GM21737 (cell line): Measurements from ENCODE around the gene MCC.

Experiments
- ATAC-seq: cut with Tn5 transposase; IDR thresholded peaks from one replicate; pipeline ENCODE4 v1.9.1; 2021; ENCODE audit warnings: mild to moderate bottlenecking, moderate library complexity; ENCODE audit not compliant: unreplicated experiment

The MCC gene

DNA sequence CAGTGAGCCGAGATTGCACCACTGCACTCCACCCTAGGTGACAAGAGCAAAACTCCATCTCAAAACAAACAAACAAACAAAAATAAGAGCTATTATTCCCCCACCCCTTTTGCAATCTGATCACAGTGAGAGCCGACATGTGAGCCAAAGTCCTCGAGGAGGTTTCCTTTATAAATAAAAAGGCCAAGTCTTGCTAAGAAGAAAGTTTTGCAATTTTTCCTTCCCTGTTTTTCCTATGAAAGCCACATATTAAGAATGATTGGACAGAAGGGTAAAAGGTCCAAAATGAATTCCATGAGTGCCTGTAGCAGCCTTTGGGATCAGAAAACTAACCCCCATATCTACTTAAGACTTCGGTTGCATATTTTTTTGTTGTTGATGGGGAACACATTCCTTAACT is 233.1 kb downstream of the MCC start:
- ATAC-seq = no peak

GRCh38 chr5:113253037-113253436 is 235.2 kb downstream of the MCC start:
- ATAC-seq = no peak

GRCh38 chr5:113252066-113252465 is 236.2 kb downstream of the MCC start:
- ATAC-seq = no peak

DNA sequence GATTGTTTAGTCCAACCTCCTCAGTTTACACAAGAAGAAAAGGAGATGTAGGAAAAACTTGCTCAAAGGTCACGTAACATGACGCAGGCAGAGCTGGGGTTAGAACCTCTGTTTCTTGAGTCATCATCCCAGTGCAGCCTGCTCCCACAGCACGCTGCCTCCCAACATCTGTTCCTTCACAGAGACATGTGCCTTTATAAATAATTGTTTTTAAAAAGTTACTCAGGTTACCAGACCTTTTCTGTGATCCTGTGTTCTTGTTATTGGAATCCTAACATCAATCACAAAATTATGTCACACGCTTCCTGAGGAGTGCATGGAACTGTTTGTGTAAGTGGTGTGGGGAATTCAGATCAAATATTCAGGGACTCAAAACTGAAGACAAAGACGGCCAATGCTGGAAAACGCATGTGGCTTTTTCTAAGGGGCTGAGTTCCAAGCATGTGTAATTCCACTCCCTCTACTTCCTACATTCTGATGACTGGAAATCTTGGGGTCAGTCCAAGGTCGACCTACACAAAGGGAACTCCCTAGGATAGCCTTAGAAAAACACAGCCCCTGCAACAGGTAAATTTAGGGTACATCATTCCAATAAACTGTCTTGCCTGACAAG is 237.8 kb downstream of the MCC start:
- no peak for ATAC-seq

DNA sequence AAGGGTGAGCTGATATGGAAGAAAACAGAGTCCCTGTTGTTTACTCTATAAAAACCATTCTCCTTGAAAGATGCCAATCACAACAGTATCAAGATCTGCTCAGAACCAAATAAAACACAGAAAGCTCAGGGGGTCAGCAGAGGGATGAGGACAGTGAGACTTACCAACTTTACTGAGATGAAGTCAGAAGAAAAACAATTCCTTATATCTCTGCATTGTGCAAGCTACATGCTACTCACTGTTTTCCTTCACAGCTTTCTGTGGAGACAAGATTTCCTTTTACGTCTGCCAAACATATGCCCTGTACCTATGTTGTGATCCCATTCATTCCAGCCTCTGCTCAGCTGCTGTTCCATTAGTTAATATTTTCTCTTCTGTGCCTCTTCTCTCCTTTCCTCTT is 239.0 kb downstream of the MCC start:
- no peak for ATAC-seq

DNA sequence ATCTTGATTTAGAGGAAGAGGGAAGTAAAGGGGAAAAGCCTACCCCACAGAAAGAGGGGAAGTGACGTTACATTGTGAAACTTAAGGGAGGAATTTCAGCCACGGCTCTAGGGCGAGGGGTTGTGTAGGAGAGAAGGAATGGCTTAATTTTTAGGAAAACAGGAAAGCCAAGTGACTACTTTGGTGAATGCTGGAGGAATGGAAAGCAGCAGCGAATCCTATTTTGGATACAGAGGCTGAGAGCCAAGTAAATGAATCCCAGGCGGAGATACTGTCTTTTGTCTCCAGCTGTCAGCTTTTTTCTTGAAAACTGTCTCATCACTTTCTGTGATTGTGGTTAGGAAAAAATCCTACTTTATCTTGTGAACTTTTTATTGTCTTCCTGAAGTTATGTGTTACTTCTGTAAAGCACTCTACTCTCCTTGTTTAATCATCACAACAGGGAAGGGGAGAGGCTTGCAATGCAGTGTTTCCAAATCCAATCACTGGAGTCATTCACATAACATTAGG is 241.8 kb downstream of the MCC start:
- no peak for ATAC-seq

DNA sequence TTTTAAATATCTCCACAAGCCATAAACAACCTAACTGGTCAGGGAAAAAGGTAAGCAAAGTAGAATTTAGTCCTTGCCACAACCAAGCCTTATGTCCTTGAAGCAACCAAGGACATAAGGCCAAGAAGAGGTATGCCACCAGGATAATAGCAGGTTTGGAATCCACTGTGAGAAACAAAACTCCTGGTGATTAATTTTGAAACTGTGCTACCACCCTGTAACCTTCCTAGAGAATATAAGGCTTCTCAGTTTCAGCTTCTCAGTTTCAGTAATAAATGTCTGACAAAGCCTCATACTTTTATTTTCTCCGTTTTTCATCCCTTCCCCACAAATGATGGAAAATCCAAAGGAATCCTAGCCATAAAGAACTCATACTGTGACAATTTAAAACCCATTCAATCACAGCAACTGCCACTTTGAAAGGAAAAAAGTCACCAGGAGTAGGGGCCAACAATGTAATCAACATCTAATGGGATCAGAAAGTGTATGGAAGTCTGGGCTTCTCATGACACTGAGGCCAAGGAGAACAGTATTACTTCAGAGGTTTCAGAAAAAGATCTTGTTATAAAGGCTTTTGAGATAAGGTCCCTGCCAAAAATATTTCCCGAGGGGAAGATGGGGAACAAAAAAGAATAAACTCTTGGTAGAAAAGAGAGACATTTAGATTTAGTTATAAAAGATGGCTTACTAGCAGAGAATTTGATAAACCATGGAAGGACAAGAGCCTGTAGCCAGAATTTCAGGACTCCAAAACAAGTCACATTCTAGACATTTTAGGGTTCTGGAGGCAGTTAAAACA is 242.6 kb downstream of the MCC start:
- ATAC-seq = no peak

DNA sequence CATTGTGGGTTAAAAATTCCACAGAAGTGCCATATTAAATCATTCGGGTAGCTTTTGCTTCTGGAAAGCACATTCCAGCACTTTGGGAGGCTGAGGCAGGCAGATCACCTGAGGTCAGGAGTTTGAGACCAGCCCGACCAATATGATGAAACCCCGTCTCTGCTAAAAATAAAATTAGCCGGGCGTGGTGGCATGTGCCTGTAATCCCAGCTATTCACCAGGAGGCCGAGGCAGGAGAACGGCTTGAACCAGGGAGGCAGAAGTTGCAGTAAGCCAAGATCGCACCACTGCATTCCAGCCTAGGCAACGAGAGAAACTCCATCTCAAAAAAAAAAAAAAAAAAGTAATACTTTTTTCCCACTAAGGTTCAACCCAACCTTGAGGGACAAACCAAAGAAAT is 243.3 kb downstream of the MCC start:
- no peak for ATAC-seq

DNA sequence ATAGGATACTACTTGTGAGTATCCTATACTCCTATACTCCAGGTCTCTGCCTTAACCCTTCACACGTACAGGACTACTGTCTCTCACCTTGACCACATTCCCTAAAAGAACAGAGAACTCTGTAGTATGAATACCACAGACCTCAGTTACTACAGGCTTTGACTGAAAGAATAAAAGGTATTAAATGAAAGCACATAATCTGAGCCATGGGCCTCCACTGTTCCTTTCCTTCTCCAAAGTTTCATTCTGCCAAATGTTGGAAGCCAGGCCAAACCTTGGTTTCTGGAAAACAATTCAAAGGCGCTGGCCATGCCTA is 244.9 kb downstream of the MCC start:
- ATAC-seq = no peak

GRCh38 chr5:113242481-113243348 is 245.5 kb downstream of the MCC start:
- ATAC-seq = no peak

- no peak for ATAC-seq
Observed at GRCh38 chr5:113240951-113241726, 247.1 kb downstream of the MCC start.

- ATAC-seq = no peak
Observed at GRCh38 chr5:113240032-113240431, 248.2 kb downstream of the MCC start.

DNA sequence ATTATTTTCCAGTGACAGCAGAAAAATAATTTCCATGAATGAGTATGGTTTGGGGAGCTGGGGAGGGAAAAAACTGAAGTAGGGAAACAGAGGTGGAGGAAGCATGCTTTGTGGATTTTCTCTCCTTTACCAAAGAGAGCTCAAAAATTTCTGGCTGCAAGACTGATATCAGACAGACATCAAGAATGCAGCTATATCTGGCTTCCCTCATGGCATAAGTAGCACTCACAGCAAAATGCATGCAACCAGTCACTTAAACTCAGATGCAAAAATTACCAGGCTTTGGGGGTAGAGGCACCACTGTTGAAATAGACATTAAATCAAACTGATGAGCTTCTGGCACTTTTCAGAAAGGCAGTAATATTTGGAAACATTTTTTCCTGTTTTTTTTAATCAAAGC is 250.4 kb downstream of the MCC start:
- no peak for ATAC-seq

- no peak for ATAC-seq
Observed at GRCh38 chr5:113236536-113237288, 251.5 kb downstream of the MCC start.

DNA sequence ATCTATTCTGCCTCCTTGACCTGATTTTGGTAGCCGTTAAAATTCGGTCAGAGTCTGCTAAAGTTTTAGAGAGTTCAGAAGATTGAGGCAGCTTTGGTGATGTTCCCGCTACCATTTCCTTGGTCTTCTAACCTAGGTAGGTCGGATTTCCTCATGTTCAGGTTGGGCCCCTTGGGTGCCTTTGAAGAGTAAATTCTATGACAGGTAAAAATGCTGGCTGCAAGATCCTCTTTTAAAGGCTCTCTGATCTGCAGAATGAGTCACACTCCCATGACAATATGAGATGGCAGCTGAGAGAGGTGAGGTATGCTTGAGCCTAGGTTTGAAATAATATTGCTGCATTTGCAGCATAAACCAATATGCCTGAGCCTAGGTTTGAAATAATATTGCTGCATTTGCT is 252.4 kb downstream of the MCC start:
- no peak for ATAC-seq

- no peak for ATAC-seq
Observed at GRCh38 chr5:113234546-113234945, 253.7 kb downstream of the MCC start.

DNA sequence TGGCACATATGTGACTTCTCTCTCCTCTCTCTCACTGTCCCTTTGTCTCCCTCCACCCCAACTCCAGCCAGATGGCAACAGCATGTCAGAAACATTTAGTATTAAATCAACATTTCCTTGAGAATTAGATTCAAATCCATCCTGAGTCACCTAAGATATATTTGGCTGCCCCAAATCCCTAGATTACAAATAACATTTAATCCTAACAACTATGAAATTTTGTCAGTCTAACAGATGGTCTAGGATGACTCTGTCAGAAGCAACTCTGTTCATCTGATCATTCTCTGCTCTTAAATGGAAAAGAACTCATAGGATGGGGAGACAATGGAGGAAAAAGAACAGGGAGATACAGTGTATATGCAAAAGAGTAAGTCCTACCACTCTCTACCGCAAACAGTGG is 254.6 kb downstream of the MCC start:
- no peak for ATAC-seq

- no peak for ATAC-seq
Observed at GRCh38 chr5:113232667-113233066, 255.6 kb downstream of the MCC start.

GRCh38 chr5:113232221-113232620 is 256.0 kb downstream of the MCC start:
- ATAC-seq = no peak

DNA sequence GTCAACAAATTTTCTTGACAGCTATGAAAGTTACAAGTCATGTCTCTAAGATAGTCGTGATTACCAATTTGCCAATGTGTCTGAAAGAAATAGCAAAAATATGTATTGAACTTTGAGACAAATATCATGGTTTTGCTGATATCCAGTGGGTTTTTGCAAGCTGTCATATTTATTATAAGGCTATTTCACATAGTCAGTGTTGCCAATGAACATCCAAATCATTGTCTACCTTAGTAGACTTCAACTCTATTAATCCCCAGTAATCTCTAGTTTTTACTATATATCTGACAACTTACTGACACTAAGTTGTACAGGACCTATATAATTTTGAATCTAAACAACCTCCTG is 256.6 kb downstream of the MCC start:
- ATAC-seq = no peak
